DOHH2 (cell line): ENCODE measurements around the gene ZFAND3.
A peak's percentile ranks its signal among the peaks of the same experiment; 100 is the strongest.

Experiments used
- H3F3A ChIP-seq: fragments of 200-600 bp; sonication (generic), shearing (Covaris generic); 2 replicates; pipeline ENCODE4 v1.6.0; 2016; ENCODE audit warnings: antibody characterized with exemption, mild to moderate bottlenecking; ENCODE audit not compliant: control insufficient read depth, insufficient read depth
- H3K27ac ChIP-seq: fragments of 200-600 bp; sonication (generic); 2 replicates; pipeline ENCODE4 v1.5.1; 2014; ENCODE audit warnings: low read depth, mild to moderate bottlenecking, low read length, moderate library complexity
- H3K27me3 ChIP-seq: fragments of 200-600 bp; sonication (generic); 2 replicates; pipeline ENCODE4 v1.6.1; 2014; ENCODE audit warnings: mild to moderate bottlenecking, low read length, mixed read lengths; ENCODE audit not compliant: control insufficient read depth
- H3K36me3 ChIP-seq: fragments of 200-600 bp; sonication (generic); 2 replicates; pipeline ENCODE4 v1.6.1; 2014; ENCODE audit warnings: mild to moderate bottlenecking, low read length, moderate library complexity, mixed read lengths; ENCODE audit not compliant: control insufficient read depth
- H3K4me1 ChIP-seq: fragments of 200-600 bp; sonication (generic); 2 replicates; pipeline ENCODE4 v1.6.1; 2014; ENCODE audit warnings: mild to moderate bottlenecking, low read length, mixed read lengths; ENCODE audit not compliant: control insufficient read depth
- H3K4me2 ChIP-seq: fragments of 200-600 bp; sonication (generic); 2 replicates; pipeline ENCODE4 v1.6.0; 2014; ENCODE audit warnings: mild to moderate bottlenecking, low read length, moderate library complexity
- H3K4me3 ChIP-seq: fragments of 200-600 bp; sonication (generic); 2 replicates; pipeline ENCODE4 v1.5.1; 2014; ENCODE audit warnings: mild to moderate bottlenecking, low read length, mixed read lengths
- H3K79me2 ChIP-seq: fragments of 200-600 bp; sonication (generic); 2 replicates; pipeline ENCODE4 v1.6.1; 2014; ENCODE audit warnings: mild to moderate bottlenecking, low read length, mixed read lengths; ENCODE audit not compliant: control insufficient read depth
- H3K9me2 ChIP-seq: fragments of 200-600 bp; sonication (generic); replicated peaks from 2 replicates; pipeline ENCODE4 v1.6.1; 2014; ENCODE audit warnings: mild to moderate bottlenecking, low read length, mixed read lengths; ENCODE audit not compliant: control insufficient read depth
- H3K9me3 ChIP-seq: fragments of 200-600 bp; sonication (generic); 2 replicates; pipeline ENCODE4 v1.6.1; 2014; ENCODE audit warnings: antibody characterized with exemption, low read length, mixed read lengths; ENCODE audit not compliant: control insufficient read depth, insufficient read depth
- H4K20me1 ChIP-seq: fragments of 200-600 bp; sonication (generic); 2 replicates; pipeline ENCODE4 v1.6.0; 2014; ENCODE audit warnings: low read depth, mild to moderate bottlenecking, antibody characterized with exemption, low read length, moderate library complexity; ENCODE audit not compliant: control insufficient read depth, insufficient read depth
- EZH2phosphoT487 ChIP-seq: fragments of 200-600 bp; sonication (generic); IDR thresholded peaks from 2 replicates; pipeline ENCODE4 v1.6.1; 2017; ENCODE audit warnings: borderline replicate concordance, mild to moderate bottlenecking, antibody characterized with exemption, low read length, moderate library complexity, mixed read lengths
- TF ChIP-seq, protein P1 (sequence below): fragments of 200-600 bp; sonication (generic); IDR thresholded peaks from one replicate; pipeline ENCODE4 v1.5.1; 2014; ENCODE audit warnings: antibody characterized with exemption, mild to moderate bottlenecking, low read depth, low read length; ENCODE audit not compliant: poor library complexity, severe bottlenecking

The ZFAND3 gene

DNA sequence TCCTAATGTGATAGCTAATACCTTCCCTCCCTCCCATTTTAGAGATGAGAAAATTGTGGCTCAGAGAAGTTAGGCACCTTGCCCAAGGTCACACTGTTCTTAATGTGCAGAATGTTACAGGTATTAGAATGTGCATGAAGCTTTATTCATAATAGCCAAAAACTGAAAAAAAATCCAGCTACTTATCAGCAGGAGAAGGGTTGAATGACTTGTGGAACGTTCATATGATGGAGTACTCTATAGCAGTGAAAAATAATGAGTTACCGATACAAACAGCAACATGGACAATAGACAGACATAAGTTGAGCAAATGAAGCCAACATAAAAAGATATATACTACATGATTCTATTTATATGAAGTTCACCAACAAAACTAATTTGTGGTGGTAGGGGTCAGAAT is 37.7 kb upstream of the ZFAND3 start:
- no peaks in the 10 kb centered on the region for H3K9me3 ChIP-seq
- TF ChIP-seq, protein P1, sequence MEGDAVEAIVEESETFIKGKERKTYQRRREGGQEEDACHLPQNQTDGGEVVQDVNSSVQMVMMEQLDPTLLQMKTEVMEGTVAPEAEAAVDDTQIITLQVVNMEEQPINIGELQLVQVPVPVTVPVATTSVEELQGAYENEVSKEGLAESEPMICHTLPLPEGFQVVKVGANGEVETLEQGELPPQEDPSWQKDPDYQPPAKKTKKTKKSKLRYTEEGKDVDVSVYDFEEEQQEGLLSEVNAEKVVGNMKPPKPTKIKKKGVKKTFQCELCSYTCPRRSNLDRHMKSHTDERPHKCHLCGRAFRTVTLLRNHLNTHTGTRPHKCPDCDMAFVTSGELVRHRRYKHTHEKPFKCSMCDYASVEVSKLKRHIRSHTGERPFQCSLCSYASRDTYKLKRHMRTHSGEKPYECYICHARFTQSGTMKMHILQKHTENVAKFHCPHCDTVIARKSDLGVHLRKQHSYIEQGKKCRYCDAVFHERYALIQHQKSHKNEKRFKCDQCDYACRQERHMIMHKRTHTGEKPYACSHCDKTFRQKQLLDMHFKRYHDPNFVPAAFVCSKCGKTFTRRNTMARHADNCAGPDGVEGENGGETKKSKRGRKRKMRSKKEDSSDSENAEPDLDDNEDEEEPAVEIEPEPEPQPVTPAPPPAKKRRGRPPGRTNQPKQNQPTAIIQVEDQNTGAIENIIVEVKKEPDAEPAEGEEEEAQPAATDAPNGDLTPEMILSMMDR: no peak
- TF ChIP-seq EZH2phosphoT487: no peak

DNA sequence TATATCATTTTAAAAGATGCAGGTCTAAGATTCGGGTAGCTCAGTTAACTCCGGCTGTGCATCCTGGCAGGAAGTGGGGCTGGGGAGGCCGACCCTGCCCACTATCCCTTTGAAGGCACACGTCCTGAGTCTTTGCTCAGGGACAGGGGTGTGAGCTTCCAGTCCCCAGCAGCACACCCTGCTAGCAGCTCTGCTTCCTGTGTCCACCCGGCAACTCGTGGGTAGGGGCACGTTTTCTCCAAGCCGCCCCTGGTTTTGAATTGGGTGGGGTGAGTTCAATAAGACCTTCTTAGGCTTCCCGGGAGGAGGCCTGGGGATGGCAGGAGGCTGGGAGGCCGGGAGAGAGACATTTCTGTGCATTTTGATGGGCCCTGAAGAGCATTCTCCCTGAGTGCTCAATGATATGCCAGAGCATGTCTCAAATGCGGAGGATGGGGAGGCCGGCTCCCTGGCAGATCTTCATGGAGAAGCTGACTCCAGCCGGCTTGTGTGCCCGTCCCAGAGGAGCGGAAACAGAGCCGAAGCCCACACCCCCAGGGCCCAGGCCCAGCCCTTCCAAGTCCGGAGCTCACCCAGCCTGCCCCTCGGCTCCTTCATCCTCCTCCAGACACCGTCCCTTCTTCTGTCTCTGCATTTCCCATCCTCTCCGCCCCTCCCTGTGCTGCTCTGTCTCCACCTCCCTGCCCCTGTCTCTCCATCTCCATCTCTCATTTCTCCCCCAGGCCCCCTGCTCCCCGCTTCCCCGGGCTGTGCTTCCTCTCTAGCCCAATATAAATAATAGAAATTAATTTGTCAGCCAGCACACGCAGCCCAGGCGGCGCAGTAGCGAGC is 36.3 kb upstream of the ZFAND3 start:
- no peaks in the 10 kb centered on the region for H3K9me3 ChIP-seq
- no peaks in the 10 kb centered on the region for H4K20me1 ChIP-seq
- no peak overlapping the region for H3K27ac ChIP-seq
- TF ChIP-seq, protein P1: no peak
- TF ChIP-seq EZH2phosphoT487: no peak
- no peaks in the 10 kb centered on the region for H3K79me2 ChIP-seq
- peaks cover 14% of the 10 kb centered on the region for H3K4me1 ChIP-seq
- H3K36me3 ChIP-seq: no peaks in the 10 kb centered on the region
- peak overlapping the region; percentile 67 for H3K4me2 ChIP-seq
- H3K9me2 ChIP-seq: no peaks in the 10 kb centered on the region
- peak overlapping the region; percentile 53 for H3K4me3 ChIP-seq
- no peaks in the 10 kb centered on the region for H3F3A ChIP-seq
- H3K27me3 ChIP-seq: peaks cover 24% of the 10 kb centered on the region

More for the DNA sequence above, 37.7 kb upstream of the ZFAND3 start:
- Histone ChIP-seq H3K79me2 (no peaks in the 10 kb centered on the region), H4K20me1 (no peaks in the 10 kb centered on the region), H3F3A (no peaks in the 10 kb centered on the region), H3K27me3 (peaks cover 26% of the 10 kb centered on the region), H3K4me2 (no peak overlapping the region), H3K4me1 (peaks cover 14% of the 10 kb centered on the region), H3K36me3 (no peaks in the 10 kb centered on the region), H3K9me2 (no peaks in the 10 kb centered on the region), H3K4me3 (no peak overlapping the region), H3K27ac (no peak overlapping the region)

DNA sequence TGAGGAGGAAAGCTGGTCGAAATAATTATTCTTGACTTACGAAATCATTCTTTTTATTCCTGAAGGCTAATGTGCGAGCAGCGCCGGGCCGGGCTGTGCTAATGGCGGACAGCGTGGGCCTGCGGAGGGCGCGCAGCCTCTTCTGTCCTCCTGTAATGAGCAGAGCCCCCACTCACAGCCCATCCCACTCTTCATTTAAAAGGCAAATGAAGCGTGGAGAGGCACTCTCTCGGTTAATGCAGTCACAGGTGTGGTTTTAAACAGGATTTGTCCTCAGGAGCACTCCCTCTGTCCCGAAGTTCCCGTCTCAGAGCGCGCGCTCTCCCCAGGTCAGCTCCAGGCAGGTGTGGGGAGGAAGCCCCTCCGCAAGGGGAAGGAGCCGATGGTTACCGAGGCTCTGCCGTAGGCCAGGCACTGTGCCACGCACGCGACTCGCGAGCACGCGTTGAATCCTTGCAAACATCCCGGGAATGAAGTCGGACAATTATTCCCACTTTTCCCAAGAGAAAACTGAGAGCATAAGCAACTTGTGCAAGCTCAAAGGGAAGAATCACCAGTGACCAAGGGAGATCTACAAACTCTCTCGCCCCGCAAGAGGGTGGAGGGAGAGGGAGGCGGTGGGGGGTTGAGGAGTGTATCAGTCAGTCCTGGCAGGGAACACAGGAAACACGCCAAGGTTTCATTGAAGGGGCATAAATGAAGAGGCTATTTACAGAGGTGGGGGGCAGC is 35.5 kb upstream of the ZFAND3 start:
- Histone ChIP-seq H3K36me3 (no peaks in the 10 kb centered on the region), H3K4me2 (peak overlapping the region; percentile 67), H3K9me3 (no peaks in the 10 kb centered on the region), H4K20me1 (no peaks in the 10 kb centered on the region), H3K4me3 (peak overlapping the region; percentile 53), H3K4me1 (peaks cover 14% of the 10 kb centered on the region), H3K27ac (no peak overlapping the region), H3K27me3 (peaks cover 24% of the 10 kb centered on the region), H3K79me2 (no peaks in the 10 kb centered on the region), H3F3A (no peaks in the 10 kb centered on the region), H3K9me2 (no peaks in the 10 kb centered on the region)
- peak; percentile 59; the same call in 1 of the 2 replicates for TF ChIP-seq EZH2phosphoT487
- TF ChIP-seq, protein P1: no peak
